Right cardiac atrium (tissue), 5 donors: ENCODE measurements around the gene TNFRSF4. TPM values are rescaled to one million over a fixed set of nuclear protein-coding genes. Genes with fewer than 3 reads are reported as not detected.

Experiments used
- ATAC-seq, 2 donors: fragments of 200-7000 bp; cut with Tn5 transposase; one replicate each; pipeline versions ENCODE4 v1.8.0 to v1.9.1; 2020; ENCODE audit warnings: moderate library complexity in 2 of 2, mild to moderate bottlenecking in 1 of 2
- DNase-seq, 3 donors: peaks; one replicate each; pipeline ENCODE4 v3.0.0-alpha.2; 2020
- H3K27ac ChIP-seq: one replicate; pipeline ENCODE4 v1.5.1; 2013; ENCODE audit warnings: mild to moderate bottlenecking, low read length, control low read depth, moderate library complexity
- H3K27me3 ChIP-seq: one replicate; pipeline ENCODE4 v1.6.1; 2013; ENCODE audit not compliant: control insufficient read depth, insufficient read depth
- H3K4me1 ChIP-seq: one replicate; pipeline ENCODE4 v1.6.1; 2013; ENCODE audit warnings: low read length; ENCODE audit not compliant: control insufficient read depth, insufficient read depth
- H3K4me3 ChIP-seq: one replicate; pipeline ENCODE4 v1.5.1; 2013; ENCODE audit warnings: low read length, control low read depth
- H3K9me3 ChIP-seq: one replicate; pipeline ENCODE4 v1.6.1; 2013; ENCODE audit warnings: low read length; ENCODE audit not compliant: control insufficient read depth
- WGBS: extraction: QIAGEN DNeasy Blood & Tissue Kit; methylation state at CpG from one replicate; pipeline ENCODE4 v1.1.7; 2013; 5-methylcytosine and 5-hydroxymethylcytosine counted together
- intact Hi-C, 4 donors: fragments of 100-400 bp; cut with DNase I; formaldehyde crosslinking; loops; one replicate each; pipeline versions ENCODE4 v1.11.0 to v1.14.0; 2022 to 2023
- polyA plus RNA-seq: library from polyadenylated mRNA; stranded (reverse); fragments of 200-250 nt; gene quantifications from one replicate; pipeline ENCODE4 v1.2.3, GENCODE V29; 2013
- total RNA-seq, 4 donors: library from RNA; stranded (reverse); fragmentation: NEBNext Ultra II Directional; extraction: Animal tissue kit (Norgen Biotek cat#: 25700); gene quantifications; one replicate each; pipeline ENCODE4 v1.2.1, GENCODE V29; 2021
- donor health status: healthy with polysubstance abuse.
- donor health status: DM: no; HTN: yes; CAD: no.
- donor health status: DM: no; HTN: no; CAD: no.
- donor health status: DM: no; HTN: yes; CAD: no; lungs with severe emphysema.
- donor health status: DM: yes; HTN: yes; CAD: no.

The TNFRSF4 gene
- total and polyA plus RNA-seq, 5 donors = 1.0 to 2.3 (median 1.3) TPM

- intact Hi-C loops = loop anchor here in 1 of 4 donors (10.0 kb wide), 1 partner anchor 107 kb away; no protein-coding TSS in a partner anchor
- under 1% methylated on average over 99 of the region's 99 CpGs for whole genome bisulfite sequencing
- DNase-seq (peak; percentile 97 to 99 (median 99)), ATAC-seq (peak; percentile 96 to 97)
- Histone ChIP-seq H3K27me3 (no peaks in the 10 kb centered on the region), H3K4me1 (peaks cover 11% of the 10 kb centered on the region), H3K9me3 (no peaks in the 10 kb centered on the region), H3K4me3 (peak within 1 kb of the TSS; percentile 83), H3K27ac (peak within 1 kb of the TSS; percentile 65)
These were observed 17.7 kb upstream of the TNFRSF4 start, which contains the start of gene SDF4 for GRCh38 chr1:1231400-1232207. Gene SDF4 (minus strand): TSS chr1:1232001. CDS start chr1:1228772, 3,229 bp downstream.

GRCh38 chr1:1230656-1231399 lies 16.9 kb upstream of the TNFRSF4 start:
- intact Hi-C loops = loop anchor here in 1 of 4 donors (10.0 kb wide), 1 partner anchor 106 kb away; no protein-coding TSS in a partner anchor
- H3K27ac ChIP-seq = peak overlapping the region; percentile 65
- H3K9me3 ChIP-seq = no peaks in the 10 kb centered on the region
- H3K4me3 ChIP-seq = peak overlapping the region; percentile 83
- no peak for DNase-seq
- WGBS = 11% methylated on average over 24 of the region's 24 CpGs
- peaks cover 11% of the 10 kb centered on the region for H3K4me1 ChIP-seq
- no peaks in the 10 kb centered on the region for H3K27me3 ChIP-seq
- ATAC-seq = no peak

- intact Hi-C loops = loop anchor here in 1 of 4 donors (10.0 kb wide), 1 partner anchor 105 kb away; no protein-coding TSS in a partner anchor
- H3K9me3 ChIP-seq = no peaks in the 10 kb centered on the region
- H3K4me1 ChIP-seq = peaks cover 11% of the 10 kb centered on the region
- no peaks in the 10 kb centered on the region for H3K27me3 ChIP-seq
- no peak for ATAC-seq
- no peak for DNase-seq
- 78% methylated on average over 19 of the region's 19 CpGs for WGBS
- H3K27ac ChIP-seq = no peak overlapping the region
- H3K4me3 ChIP-seq = no peak overlapping the region
These were observed 15.8 kb upstream of the TNFRSF4 start for GRCh38 chr1:1229770-1230169.

GRCh38 chr1:1228596-1229321 lies 14.8 kb upstream of the TNFRSF4 start:
- no peaks in the 10 kb centered on the region for H3K27me3 ChIP-seq
- no peak overlapping the region for H3K4me3 ChIP-seq
- H3K9me3 ChIP-seq = no peaks in the 10 kb centered on the region
- intact Hi-C loops = no loop called here
- ATAC-seq (no peak), DNase-seq (no peak)
- peaks cover 11% of the 10 kb centered on the region for H3K4me1 ChIP-seq
- WGBS = 82% methylated on average over 28 of the region's 28 CpGs
- H3K27ac ChIP-seq = no peak overlapping the region

- H3K9me3 ChIP-seq = no peaks in the 10 kb centered on the region
- H3K4me1 ChIP-seq = peaks cover 11% of the 10 kb centered on the region
- intact Hi-C loops = no loop called here
- no peak for ATAC-seq
- H3K27me3 ChIP-seq = no peaks in the 10 kb centered on the region
- no peak overlapping the region for H3K27ac ChIP-seq
- no peak overlapping the region for H3K4me3 ChIP-seq
- 95% methylated on average over 30 of the region's 30 CpGs for WGBS
- DNase-seq = no peak
These were observed 14.2 kb upstream of the TNFRSF4 start for GRCh38 chr1:1228187-1228586.

GRCh38 chr1:1227386-1227785 lies 13.4 kb upstream of the TNFRSF4 start:
- intact Hi-C loops = no loop called here
- no peak overlapping the region for H3K4me3 ChIP-seq
- H3K27me3 ChIP-seq = no peaks in the 10 kb centered on the region
- no peaks in the 10 kb centered on the region for H3K9me3 ChIP-seq
- DNase-seq = no peak
- peaks cover 6% of the 10 kb centered on the region for H3K4me1 ChIP-seq
- H3K27ac ChIP-seq = no peak overlapping the region
- ATAC-seq = no peak
- WGBS = 93% methylated on average over 22 of the region's 25 CpGs

GRCh38 chr1:1226566-1227362 lies 12.8 kb upstream of the TNFRSF4 start:
- H3K4me1 ChIP-seq = peaks cover 6% of the 10 kb centered on the region
- 91% methylated on average over 42 of the region's 44 CpGs for WGBS
- ATAC-seq = no peak
- no peak overlapping the region for H3K4me3 ChIP-seq
- DNase-seq = no peak
- H3K27ac ChIP-seq = no peak overlapping the region
- no peaks in the 10 kb centered on the region for H3K27me3 ChIP-seq
- intact Hi-C loops = no loop called here
- H3K9me3 ChIP-seq = no peaks in the 10 kb centered on the region

- intact Hi-C loops = no loop called here
- Histone ChIP-seq H3K27ac (no peak overlapping the region), H3K27me3 (no peaks in the 10 kb centered on the region), H3K4me1 (peaks cover 6% of the 10 kb centered on the region), H3K9me3 (no peaks in the 10 kb centered on the region), H3K4me3 (no peak overlapping the region)
- WGBS = 72% methylated on average over 18 of the region's 18 CpGs
- DNase-seq (no peak), ATAC-seq (no peak)
These were observed 12.0 kb upstream of the TNFRSF4 start for GRCh38 chr1:1225913-1226312.

GRCh38 chr1:1225238-1225845 lies 11.4 kb upstream of the TNFRSF4 start:
- Histone ChIP-seq H3K27ac (no peak overlapping the region), H3K9me3 (no peaks in the 10 kb centered on the region), H3K4me1 (peaks cover 6% of the 10 kb centered on the region), H3K27me3 (no peaks in the 10 kb centered on the region), H3K4me3 (no peak overlapping the region)
- DNase-seq = no peak
- intact Hi-C loops = no loop called here
- ATAC-seq = no peak
- WGBS = 89% methylated on average over 34 of the region's 34 CpGs

- 94% methylated on average over 21 of the region's 21 CpGs for whole genome bisulfite sequencing
- no peak for DNase-seq
These were observed 9.9 kb upstream of the TNFRSF4 start for GRCh38 chr1:1223891-1224290.

More at GRCh38 chr1:1223891-1224290, 9.9 kb upstream of the TNFRSF4 start:
- Histone ChIP-seq H3K27ac (no peak overlapping the region), H3K9me3 (no peaks in the 10 kb centered on the region), H3K4me3 (no peak overlapping the region), H3K4me1 (no peaks in the 10 kb centered on the region), H3K27me3 (no peaks in the 10 kb centered on the region)
- intact Hi-C loops = no loop called here
- ATAC-seq = no peak
